ENCODE measurements around the gene DCTN3.

DCTN3 gene

GRCh38 chr9:34590381-34591247 is 29.7 kb downstream of the DCTN3 start:
- no peak for DNase-seq (ENCODE audit: low read depth)

GRCh38 chr9:34589636-34590380 is 30.5 kb downstream of the DCTN3 start, which contains the start of gene CNTFR:
CNTFR (minus strand) TSS chr9:34589724; CDS start chr9:34568981, 20,743 bp downstream.
- DNase-seq (ENCODE audit: low read depth), result no peak

- no peak for DNase-seq (ENCODE audit: low read depth)
These were observed 31.3 kb downstream of the DCTN3 start for GRCh38 chr9:34588671-34589635.

GRCh38 chr9:34587271-34587670 is 33.0 kb downstream of the DCTN3 start:
- no peak for DNase-seq (ENCODE audit: low read depth)

GRCh38 chr9:34585946-34586669 is 34.2 kb downstream of the DCTN3 start:
- DNase-seq (ENCODE audit: low read depth), result no peak

GRCh38 chr9:34584970-34585369 is 35.3 kb downstream of the DCTN3 start:
- no peak for DNase-seq (ENCODE audit: low read depth)

- DNase-seq (ENCODE audit: low read depth), result no peak
These were observed 37.5 kb downstream of the DCTN3 start for GRCh38 chr9:34582787-34583186.

- DNase-seq (ENCODE audit: low read depth), result no peak
These were observed 39.0 kb downstream of the DCTN3 start for GRCh38 chr9:34581318-34581717.

- DNase-seq (ENCODE audit: low read depth), result no peak
These were observed 39.9 kb downstream of the DCTN3 start for GRCh38 chr9:34580358-34580757.

GRCh38 chr9:34579808-34580163 is 40.5 kb downstream of the DCTN3 start:
- DNase-seq (ENCODE audit: low read depth), result no peak

GRCh38 chr9:34579104-34579807 is 41.0 kb downstream of the DCTN3 start:
- no peak for DNase-seq (ENCODE audit: low read depth)

GRCh38 chr9:34578241-34579103 is 41.8 kb downstream of the DCTN3 start:
- DNase-seq (ENCODE audit: low read depth), result no peak

GRCh38 chr9:34577400-34578240 is 42.7 kb downstream of the DCTN3 start:
- no peak for DNase-seq (ENCODE audit: low read depth)

- no peak for DNase-seq (ENCODE audit: low read depth)
These were observed 43.5 kb downstream of the DCTN3 start for GRCh38 chr9:34576597-34577399.

- no peak for DNase-seq (ENCODE audit: low read depth)
These were observed 44.3 kb downstream of the DCTN3 start for GRCh38 chr9:34575862-34576596.

- no peak for DNase-seq (ENCODE audit: low read depth)
These were observed 45.1 kb downstream of the DCTN3 start for GRCh38 chr9:34575241-34575640.

GRCh38 chr9:34574571-34574970 is 45.7 kb downstream of the DCTN3 start:
- DNase-seq (ENCODE audit: low read depth), result no peak

Data from fibroblast of the conjunctiva (primary cell).